Measurements from ENCODE around the gene CTNNA3.

The CTNNA3 gene

DNA sequence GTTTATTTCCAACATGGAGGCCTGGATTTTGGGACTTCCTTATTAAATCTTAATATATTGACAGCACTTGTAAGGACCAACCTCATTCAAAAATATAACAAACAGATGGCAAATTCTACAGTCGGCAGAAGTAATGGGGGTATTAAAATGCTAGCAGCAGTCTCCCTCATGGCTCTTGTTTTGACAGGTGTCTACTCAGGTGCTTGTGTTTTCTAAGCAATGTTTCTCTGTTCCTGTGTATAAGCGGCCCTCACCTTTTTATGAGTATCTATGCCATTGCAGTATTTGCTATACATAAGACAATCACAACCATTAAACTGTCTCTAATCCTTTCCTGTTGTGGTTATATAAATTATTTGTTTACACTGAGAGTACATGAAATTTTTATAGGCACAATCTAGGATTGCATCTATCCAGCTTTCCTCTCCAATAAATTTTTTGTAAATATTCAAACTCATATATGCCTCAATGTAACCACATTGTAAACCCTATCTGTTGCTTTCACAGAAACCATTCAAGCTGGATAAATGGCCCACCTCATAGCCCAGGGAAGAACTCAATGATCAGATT lies 835.5 kb downstream of the CTNNA3 start:
- TF ChIP-seq, protein P1, sequence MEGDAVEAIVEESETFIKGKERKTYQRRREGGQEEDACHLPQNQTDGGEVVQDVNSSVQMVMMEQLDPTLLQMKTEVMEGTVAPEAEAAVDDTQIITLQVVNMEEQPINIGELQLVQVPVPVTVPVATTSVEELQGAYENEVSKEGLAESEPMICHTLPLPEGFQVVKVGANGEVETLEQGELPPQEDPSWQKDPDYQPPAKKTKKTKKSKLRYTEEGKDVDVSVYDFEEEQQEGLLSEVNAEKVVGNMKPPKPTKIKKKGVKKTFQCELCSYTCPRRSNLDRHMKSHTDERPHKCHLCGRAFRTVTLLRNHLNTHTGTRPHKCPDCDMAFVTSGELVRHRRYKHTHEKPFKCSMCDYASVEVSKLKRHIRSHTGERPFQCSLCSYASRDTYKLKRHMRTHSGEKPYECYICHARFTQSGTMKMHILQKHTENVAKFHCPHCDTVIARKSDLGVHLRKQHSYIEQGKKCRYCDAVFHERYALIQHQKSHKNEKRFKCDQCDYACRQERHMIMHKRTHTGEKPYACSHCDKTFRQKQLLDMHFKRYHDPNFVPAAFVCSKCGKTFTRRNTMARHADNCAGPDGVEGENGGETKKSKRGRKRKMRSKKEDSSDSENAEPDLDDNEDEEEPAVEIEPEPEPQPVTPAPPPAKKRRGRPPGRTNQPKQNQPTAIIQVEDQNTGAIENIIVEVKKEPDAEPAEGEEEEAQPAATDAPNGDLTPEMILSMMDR (IDR thresholded peaks at IDR 0.05) = no peak
- Histone ChIP-seq H3K27ac (no peak overlapping the region), H3K36me3 (no peaks in the 10 kb centered on the region)

GRCh38 chr10:66852811-66853210 lies 843.2 kb downstream of the CTNNA3 start:
- Histone ChIP-seq H3K27ac (no peak overlapping the region), H3K4me1 (ENCODE audit: control insufficient read depth in 1 of 2, insufficient read depth in 1 of 2, low read depth in 1 of 2, low read length in 1 of 2) (no peaks in the 10 kb centered on the region), H3K36me3 (no peaks in the 10 kb centered on the region), H3K9me3 (no peaks in the 10 kb centered on the region), H3K27me3 (no peaks in the 10 kb centered on the region), H3K4me3 (ENCODE audit: low read depth in 1 of 2, low read length in 1 of 2) (no peak overlapping the region)
- TF ChIP-seq, protein P1 (IDR thresholded peaks at IDR 0.05) = no peak

More for the DNA sequence above, 835.5 kb downstream of the CTNNA3 start:
- no peak overlapping the region for H3K4me3 ChIP-seq (ENCODE audit: low read depth in 1 of 2, low read length in 1 of 2)
- H3K9me3 ChIP-seq = no peaks in the 10 kb centered on the region
- no peaks in the 10 kb centered on the region for H3K27me3 ChIP-seq
- no peaks in the 10 kb centered on the region for H3K4me1 ChIP-seq (ENCODE audit: control insufficient read depth in 1 of 2, insufficient read depth in 1 of 2, low read depth in 1 of 2, low read length in 1 of 2)

- no peak overlapping the region for H3K4me3 ChIP-seq (ENCODE audit: low read depth in 1 of 2, low read length in 1 of 2)
- H3K36me3 ChIP-seq = no peaks in the 10 kb centered on the region
- no peaks in the 10 kb centered on the region for H3K27me3 ChIP-seq
- H3K9me3 ChIP-seq = no peaks in the 10 kb centered on the region
- H3K27ac ChIP-seq = no peak overlapping the region
- no peaks in the 10 kb centered on the region for H3K4me1 ChIP-seq (ENCODE audit: control insufficient read depth in 1 of 2, insufficient read depth in 1 of 2, low read depth in 1 of 2, low read length in 1 of 2)
- TF ChIP-seq, protein P1 (IDR thresholded peaks at IDR 0.05) = no peak
These were observed 847.1 kb downstream of the CTNNA3 start for GRCh38 chr10:66848856-66849255.

GRCh38 chr10:66844176-66844942 lies 851.6 kb downstream of the CTNNA3 start:
- H3K27me3 ChIP-seq = no peaks in the 10 kb centered on the region
- H3K36me3 ChIP-seq = no peaks in the 10 kb centered on the region
- H3K4me1 ChIP-seq (ENCODE audit: control insufficient read depth in 1 of 2, insufficient read depth in 1 of 2, low read depth in 1 of 2, low read length in 1 of 2) = no peaks in the 10 kb centered on the region
- TF ChIP-seq, protein P1 (IDR thresholded peaks at IDR 0.05) = no peak
- no peak overlapping the region for H3K4me3 ChIP-seq (ENCODE audit: low read depth in 1 of 2, low read length in 1 of 2)
- H3K9me3 ChIP-seq = no peaks in the 10 kb centered on the region
- no peak overlapping the region for H3K27ac ChIP-seq

- no peaks in the 10 kb centered on the region for H3K4me1 ChIP-seq (ENCODE audit: control insufficient read depth in 1 of 2, insufficient read depth in 1 of 2, low read depth in 1 of 2, low read length in 1 of 2)
- no peak overlapping the region for H3K4me3 ChIP-seq (ENCODE audit: low read depth in 1 of 2, low read length in 1 of 2)
- H3K9me3 ChIP-seq = no peaks in the 10 kb centered on the region
- no peaks in the 10 kb centered on the region for H3K27me3 ChIP-seq
- no peaks in the 10 kb centered on the region for H3K36me3 ChIP-seq
- H3K27ac ChIP-seq = no peak overlapping the region
- TF ChIP-seq, protein P1 (IDR thresholded peaks at IDR 0.05) = no peak
These were observed 852.6 kb downstream of the CTNNA3 start for GRCh38 chr10:66843396-66843795.
